SK-N-MC (cell line): ENCODE results near the gene SLC5A2.

Experiments used
- EZH2 ChIP-seq: fragments of 200-600 bp; sonication (generic); IDR thresholded peaks from one replicate; pipeline ENCODE4 v1.6.1; 2017; ENCODE audit warnings: antibody characterized with exemption
- FOXP2 ChIP-seq: optimal IDR thresholded peaks from 2 replicates; pipeline ENCODE3; 2011; ENCODE audit warnings: mild to moderate bottlenecking, moderate library complexity; ENCODE audit not compliant: insufficient read depth; ENCODE audit errors: extremely low read length, control extremely low read depth
- POLR2AphosphoS5 ChIP-seq: IDR thresholded peaks from 2 replicates; pipeline ENCODE4 v1.6.1; 2012; ENCODE audit warnings: mild to moderate bottlenecking, low read depth, low read length, borderline replicate concordance

DNA sequence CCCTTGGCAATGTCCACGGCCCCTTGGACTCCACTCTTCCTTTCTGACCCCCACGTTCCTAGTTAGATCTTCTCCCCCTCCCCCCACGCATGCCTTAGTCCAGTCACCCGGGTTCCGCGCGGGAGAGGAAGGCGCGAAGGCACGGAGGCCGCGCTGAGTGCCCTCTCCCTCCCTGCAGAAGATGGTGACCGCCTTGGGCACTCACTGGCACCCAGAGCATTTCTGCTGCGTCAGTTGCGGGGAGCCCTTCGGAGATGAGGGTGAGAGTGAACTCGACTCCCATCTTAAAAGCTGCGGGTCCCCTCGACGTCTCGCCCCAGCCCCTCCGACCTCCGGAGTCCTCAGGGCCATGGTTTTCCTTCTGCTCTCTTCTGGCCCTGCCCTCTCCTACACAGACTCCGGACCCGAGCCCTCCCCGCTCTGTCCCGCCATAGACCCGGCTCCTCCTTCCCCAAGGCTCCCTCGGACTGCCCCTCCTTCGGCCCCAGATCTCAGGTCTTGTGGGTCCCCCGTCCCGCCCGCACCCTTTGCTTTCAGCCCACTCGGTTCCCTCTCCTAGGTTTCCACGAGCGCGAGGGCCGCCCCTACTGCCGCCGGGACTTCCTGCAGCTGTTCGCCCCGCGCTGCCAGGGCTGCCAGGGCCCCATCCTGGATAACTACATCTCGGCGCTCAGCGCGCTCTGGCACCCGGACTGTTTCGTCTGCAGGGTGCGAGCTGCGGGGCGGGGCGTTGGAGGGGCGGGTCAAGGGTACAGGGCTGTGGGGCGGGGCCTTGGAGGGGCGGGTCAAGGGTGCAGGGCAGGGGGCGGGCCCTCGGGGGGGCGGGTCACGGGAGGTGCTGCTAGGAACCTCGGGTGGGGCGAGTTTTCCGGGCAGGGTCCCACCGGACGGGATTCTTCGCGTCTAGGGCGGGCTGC lies 6.4 kb upstream of the SLC5A2 start:
- no peak for TF ChIP-seq POLR2AphosphoS5
- TF ChIP-seq EZH2, result no peak
- no peak for TF ChIP-seq FOXP2
